ENCODE data around the gene VAV2.
"Not testable (repeated sequence)": the region's sequence is repeated elsewhere in the genome, so short reads cannot be mapped to it uniquely, and the experiment has no call there.

The VAV2 gene

GRCh38 chr9:133968966-133969617 lies 23.0 kb downstream of the VAV2 start:
- no peak for DNase-seq

GRCh38 chr9:133968428-133968827 lies 23.7 kb downstream of the VAV2 start:
- DNase-seq = no peak

GRCh38 chr9:133967024-133967741 lies 24.9 kb downstream of the VAV2 start:
- no peak for DNase-seq

- DNase-seq = no peak
Measured at GRCh38 chr9:133964463-133964862, 27.7 kb downstream of the VAV2 start.

GRCh38 chr9:133963166-133963565 lies 29.0 kb downstream of the VAV2 start:
- DNase-seq = no peak

- DNase-seq = no peak
Measured at GRCh38 chr9:133962341-133962740, 29.8 kb downstream of the VAV2 start.

- DNase-seq = no peak
Measured at GRCh38 chr9:133961226-133962165, 30.6 kb downstream of the VAV2 start.

- DNase-seq = no peak
Measured at GRCh38 chr9:133960568-133961129, 31.5 kb downstream of the VAV2 start.

GRCh38 chr9:133959966-133960567 lies 32.1 kb downstream of the VAV2 start:
- no peak for DNase-seq

GRCh38 chr9:133959171-133959570 lies 33.0 kb downstream of the VAV2 start:
- DNase-seq = no peak

GRCh38 chr9:133958756-133959155 lies 33.4 kb downstream of the VAV2 start:
- no peak for DNase-seq

- DNase-seq = not testable (repeated sequence)
Measured at GRCh38 chr9:133957772-133958171, 34.4 kb downstream of the VAV2 start.

GRCh38 chr9:133957328-133957727 lies 34.8 kb downstream of the VAV2 start:
- no peak for DNase-seq

GRCh38 chr9:133956520-133957076 lies 35.5 kb downstream of the VAV2 start:
- DNase-seq = peak; percentile 80

- DNase-seq = peak; percentile 72
Measured at GRCh38 chr9:133955821-133956411, 36.2 kb downstream of the VAV2 start.

GRCh38 chr9:133954862-133955529 lies 37.1 kb downstream of the VAV2 start:
- no peak for DNase-seq

- no peak for DNase-seq
Measured at GRCh38 chr9:133953976-133954709, 38.0 kb downstream of the VAV2 start.

- no peak for DNase-seq
Measured at GRCh38 chr9:133953621-133953975, 38.5 kb downstream of the VAV2 start.

GRCh38 chr9:133952598-133953550 lies 39.2 kb downstream of the VAV2 start:
- no peak for DNase-seq
